DND-41 (cell line): ENCODE measurements around the gene CHMP4B.

ENCODE experiments used
- CTCF ChIP-seq: IDR thresholded peaks from 2 replicates; pipeline ENCODE4 v1.5.1; 2012; ENCODE audit warnings: borderline replicate concordance, low read length, moderate library complexity, mild to moderate bottlenecking; ENCODE audit not compliant: poor library complexity, severe bottlenecking; ENCODE audit errors: extremely low read depth
- EZH2 ChIP-seq: IDR thresholded peaks from 3 replicates; pipeline ENCODE4 v1.6.1; 2012; ENCODE audit warnings: borderline replicate concordance, low read depth, mild to moderate bottlenecking, moderate library complexity, low read length, inconsistent platforms; ENCODE audit not compliant: severe bottlenecking

GRCh38 chr20:33859157-33859695, 48.1 kb downstream of the CHMP4B start:
- TF ChIP-seq CTCF = no peak
- no peak for TF ChIP-seq EZH2
